HS-27A (cell line): ENCODE results near the gene MBOAT1.

Source experiments
- DNase-seq: peaks from one replicate; pipeline ENCODE4 v3.0.0-alpha.2; 2012; ENCODE audit warnings: low read depth, missing footprints

Gene MBOAT1

DNA sequence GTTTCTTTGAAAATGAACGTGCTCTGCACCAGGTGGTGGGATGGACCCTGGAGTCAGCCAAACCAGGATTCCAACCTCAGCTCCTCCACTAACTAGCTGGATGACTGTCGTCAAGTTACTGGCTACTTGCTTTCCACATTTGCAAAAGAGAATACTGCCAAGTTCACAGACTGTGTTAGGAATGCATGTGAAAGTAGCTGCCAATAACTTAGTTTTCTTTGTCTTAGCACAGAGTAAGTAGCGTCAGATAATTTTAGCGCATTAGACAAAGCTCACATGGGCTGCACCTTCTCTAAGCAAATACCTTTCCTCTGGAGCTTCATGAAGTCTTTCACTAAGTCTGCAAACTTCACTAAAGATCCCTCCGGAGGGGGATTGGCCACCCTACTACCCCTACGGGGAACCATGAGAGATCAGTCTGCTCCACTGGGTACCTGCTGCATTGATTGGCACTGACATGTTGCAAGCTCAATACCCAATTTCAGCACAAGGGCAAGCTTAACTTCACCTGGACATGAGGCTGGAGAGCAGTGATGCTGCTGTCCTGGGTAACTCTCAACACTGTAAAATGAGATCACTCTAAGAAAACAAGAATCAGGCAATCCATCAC lies 113.9 kb downstream of the MBOAT1 start:
- no peak for DNase-seq

DNA sequence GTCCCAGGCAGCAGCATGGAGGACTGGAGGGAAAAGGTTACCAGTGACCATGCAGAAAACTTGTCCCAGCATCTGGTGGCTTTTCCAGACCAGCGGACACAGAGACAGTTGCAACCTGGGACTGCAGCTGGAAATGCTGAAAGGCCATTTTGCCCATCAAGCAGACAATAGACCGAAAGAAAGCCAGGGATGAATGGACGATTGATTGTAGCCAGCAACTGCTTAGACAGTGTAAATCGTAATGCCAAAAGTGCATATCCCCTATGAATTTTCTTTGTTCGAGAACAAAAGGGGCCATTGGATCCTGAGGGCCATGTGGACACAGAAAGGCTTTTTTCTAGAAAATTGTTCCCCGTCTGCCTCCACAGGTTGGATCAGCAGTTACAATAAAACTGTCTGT lies 115.7 kb downstream of the MBOAT1 start:
- no peak for DNase-seq

DNA sequence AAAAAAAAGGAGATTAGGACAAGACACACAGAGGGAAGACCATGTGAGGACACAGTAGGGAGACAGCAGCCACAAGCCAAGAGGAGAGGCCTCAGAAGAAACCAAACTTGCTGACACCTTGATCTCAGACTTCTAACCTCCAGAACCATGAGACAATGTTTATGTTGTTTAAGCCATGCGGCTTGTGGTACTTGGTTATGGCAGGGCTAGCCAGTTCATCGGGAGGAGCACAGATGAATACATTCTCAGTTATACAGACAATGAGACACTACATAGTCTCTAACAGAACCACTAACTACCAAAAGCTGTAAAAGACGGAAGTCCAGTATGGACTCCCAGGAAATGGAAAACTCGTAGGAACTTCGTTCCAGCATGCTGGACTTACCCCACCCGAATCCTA lies 116.8 kb downstream of the MBOAT1 start:
- no peak for DNase-seq

DNA sequence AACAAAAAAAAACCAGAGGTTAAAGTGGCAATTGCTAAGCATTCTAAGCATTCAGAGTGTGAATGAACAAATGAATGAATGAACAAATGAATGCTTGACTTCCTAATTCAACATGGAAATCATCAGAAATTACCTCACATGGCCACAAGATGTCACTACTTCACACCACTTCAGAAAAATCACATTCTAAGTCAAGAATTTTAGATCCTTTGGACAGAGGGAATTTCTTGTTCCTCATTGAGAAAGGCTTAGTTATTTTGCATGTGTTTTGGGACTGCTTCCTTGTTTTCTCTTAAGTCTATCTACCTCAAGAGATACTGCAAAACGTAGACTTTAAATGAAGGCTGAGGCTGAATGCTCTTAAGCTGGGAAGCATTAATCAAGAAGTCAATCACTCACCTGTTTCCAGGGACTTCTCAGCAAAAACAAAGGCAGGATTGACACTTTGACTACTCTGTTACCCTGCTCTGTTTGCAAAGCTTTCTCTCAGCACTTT lies 120.2 kb downstream of the MBOAT1 start:
- peak; percentile 4 for DNase-seq

DNA sequence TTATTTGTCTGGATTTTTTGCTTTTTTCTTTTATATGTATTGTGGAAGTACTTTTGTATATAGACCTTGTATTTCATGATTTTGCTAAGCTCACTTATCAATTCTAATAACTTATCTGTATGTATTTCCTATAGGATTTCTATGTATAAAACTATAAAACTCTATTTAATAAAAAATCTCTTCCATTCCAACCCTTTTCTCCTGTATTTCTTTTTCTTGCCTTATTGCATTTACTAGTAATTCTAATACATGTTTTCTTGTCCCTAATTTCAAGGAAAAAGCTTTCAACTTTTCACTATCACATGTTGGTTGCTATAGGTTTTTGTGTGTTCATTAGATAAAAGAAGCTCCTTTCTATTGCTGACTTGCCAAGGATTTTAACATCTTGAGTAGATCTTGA lies 125.3 kb downstream of the MBOAT1 start:
- DNase-seq, result no peak

DNA sequence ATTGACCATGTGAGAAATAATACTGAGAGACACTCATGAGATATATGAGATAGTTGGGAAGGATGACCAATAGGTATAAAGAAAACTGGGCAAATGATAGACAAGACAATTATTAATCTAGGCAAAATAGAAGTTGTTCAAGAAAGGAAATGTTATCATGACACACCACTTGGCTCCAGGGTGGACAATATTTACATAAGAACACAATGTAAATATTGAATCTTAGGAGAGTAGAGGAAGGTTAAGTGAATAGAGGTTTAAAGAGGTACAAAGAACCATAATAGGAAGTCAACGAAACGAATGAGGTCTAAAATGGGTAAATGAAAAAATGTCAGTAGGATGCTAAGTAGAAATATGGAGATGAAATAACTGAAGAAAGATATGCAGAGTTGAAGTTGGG lies 126.5 kb downstream of the MBOAT1 start:
- DNase-seq, result no peak

DNA sequence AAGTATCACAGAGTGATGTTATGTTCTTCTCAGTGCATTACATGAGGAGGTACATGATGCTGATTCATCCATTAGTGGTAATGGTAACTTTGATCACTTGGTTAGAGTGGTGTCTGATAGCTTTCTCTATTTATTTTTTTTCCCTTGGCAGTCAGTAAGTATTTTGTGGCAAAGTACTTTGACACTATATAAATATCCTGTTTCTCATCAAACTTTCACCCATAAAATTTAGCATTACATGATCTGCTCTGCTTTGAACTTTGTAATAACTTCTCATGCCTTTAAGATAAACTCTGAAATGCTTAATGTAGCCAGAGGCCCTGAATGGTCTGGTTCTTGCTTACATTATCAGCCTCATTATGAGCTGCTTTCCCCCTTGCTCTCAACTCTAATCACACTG lies 127.9 kb downstream of the MBOAT1 start:
- DNase-seq, result no peak

DNA sequence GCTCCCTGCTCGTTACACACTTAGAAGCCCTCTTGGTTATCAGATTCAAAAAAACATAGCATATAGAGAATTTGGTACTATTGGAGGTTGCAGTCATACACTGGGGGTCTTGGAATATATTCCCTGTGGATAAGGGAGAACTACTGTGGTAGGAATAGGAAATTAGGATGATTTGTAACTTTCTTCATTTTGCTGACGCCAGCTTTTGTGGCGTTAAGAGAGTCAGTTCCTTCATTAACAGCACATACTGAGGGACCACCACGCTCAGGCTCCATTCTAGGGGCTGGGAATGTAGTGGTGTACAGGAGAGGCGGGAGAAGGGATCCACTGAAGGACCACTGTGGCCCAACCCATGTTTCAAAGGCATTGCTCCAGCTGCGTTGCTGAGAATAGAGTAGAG lies 140.3 kb downstream of the MBOAT1 start:
- DNase-seq, result no peak

DNA sequence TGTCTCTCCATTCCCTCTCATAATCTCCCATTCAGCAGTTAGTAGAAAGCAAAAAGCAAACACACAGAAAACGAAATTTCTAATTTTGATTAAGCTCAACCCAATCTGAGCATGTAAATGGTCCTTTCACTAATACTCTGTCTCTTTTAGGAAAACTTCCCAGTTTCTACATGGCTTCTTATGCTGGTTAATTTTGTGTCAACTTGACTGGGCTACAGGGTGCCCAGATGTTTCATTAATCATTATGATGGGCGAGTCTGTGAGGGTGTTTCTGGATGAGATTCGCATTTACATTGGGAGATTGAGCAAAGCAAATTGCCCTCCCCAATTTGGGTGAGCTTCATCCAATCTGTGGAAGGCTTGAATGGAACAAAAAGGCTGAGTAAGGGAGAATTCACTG lies 142.2 kb downstream of the MBOAT1 start:
- DNase-seq, result no peak

DNA sequence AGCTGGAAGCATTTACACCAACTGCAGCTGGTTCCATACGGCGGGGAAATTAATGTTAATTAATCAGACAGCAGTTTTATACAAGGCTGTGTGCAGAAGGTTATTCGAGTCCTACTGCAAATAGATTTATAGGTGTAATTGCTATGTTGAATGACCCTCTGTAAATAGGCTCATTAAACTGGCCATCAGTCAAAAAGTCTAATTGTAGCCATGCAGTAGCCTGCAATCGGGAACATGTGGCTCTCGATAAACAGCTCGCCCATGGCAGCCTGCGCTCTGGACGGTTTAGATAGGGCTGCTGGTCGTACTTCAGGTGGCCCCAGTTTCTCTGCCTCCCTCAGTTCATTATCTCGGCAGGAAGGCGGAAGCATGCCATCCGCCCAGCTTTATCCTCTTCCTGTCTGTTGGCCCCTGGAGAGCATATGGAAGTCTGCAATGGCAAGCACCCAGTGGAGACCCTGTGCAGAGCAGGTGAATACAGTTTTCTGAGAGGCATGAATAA lies 143.2 kb downstream of the MBOAT1 start:
- DNase-seq, result no peak

DNA sequence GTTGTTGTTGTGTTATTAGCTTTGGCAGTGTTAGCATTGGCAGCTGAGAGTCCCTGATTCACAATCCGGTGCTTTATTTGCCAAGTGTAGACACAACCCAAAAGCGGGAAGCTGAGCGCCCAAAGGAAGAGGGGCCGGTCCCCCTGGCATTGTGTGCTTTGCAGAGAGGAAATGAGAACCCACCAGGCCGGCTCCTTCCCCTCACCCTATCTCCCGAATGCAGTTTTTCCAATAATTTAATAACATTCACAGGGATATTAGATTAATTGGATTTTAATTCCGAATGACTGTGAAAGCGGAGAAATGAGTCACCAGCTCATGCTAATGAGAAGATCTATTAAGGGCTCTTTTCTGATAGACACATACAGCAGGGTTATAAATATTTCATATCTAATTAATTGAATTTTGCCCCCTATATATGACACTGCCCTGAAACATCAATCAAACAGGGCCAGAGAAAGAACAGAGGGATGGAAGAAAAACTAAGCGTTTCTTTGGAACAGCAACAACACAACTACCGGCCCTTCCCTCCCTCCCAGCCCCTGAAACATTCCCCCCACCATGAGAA lies 143.8 kb downstream of the MBOAT1 start:
- no peak for DNase-seq

DNA sequence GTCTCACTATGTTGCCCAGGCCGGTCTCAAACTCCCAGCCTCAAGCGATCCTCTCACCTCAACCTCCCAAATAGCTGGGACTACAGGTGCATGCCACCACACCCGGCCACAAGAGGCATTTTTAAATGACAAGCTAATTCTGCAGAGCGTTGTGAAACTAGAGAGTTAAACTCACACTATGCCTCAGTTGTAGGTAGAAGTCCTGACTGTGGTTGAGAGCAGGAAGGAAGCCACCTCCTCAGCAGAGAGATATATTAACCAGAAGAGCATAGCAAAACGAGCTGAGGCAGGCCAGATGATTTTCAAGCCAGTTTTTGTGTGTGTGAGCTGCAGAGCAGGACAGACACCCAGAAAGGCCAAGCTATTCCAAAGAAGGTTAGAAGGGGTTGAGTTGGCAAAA lies 150.3 kb downstream of the MBOAT1 start:
- no peak for DNase-seq

DNA sequence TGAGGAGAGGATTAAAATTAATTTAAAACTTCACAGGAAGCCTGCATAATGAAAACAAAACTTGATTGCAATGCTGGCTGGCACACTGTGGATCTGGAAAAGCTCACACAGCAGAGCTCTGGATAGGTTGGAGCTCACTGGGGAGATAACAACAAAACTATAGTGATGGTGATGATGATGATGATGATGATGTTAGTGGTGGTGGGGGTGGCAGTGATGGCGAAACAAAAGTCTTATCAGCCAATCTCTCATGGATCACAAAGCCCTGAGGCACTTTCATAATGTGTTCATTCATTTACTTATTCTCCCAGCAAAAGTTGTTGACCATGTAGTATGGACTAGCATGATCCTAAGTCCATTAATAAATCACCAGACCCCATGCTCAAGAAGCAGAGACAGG lies 152.0 kb downstream of the MBOAT1 start:
- DNase-seq, result no peak

DNA sequence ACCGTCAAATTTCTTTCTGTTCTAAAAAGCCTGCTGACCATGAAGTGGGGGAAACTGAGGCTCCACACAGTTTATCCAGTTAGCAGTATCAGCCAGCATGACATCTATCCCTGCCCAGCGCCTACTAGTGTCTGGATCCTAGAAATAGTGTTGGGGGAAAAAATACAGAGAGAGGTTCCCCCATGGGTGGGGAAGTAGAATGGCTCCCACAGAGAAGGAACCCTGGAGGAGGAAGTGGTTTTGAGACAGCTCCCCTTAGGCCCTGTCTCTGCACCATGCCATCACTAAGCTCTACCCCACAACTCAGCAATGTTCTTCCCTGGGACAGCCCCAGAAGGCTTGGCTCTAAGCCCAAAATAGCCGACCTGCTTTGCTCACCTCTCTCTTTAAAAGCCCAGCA lies 153.4 kb downstream of the MBOAT1 start:
- DNase-seq, result no peak

DNA sequence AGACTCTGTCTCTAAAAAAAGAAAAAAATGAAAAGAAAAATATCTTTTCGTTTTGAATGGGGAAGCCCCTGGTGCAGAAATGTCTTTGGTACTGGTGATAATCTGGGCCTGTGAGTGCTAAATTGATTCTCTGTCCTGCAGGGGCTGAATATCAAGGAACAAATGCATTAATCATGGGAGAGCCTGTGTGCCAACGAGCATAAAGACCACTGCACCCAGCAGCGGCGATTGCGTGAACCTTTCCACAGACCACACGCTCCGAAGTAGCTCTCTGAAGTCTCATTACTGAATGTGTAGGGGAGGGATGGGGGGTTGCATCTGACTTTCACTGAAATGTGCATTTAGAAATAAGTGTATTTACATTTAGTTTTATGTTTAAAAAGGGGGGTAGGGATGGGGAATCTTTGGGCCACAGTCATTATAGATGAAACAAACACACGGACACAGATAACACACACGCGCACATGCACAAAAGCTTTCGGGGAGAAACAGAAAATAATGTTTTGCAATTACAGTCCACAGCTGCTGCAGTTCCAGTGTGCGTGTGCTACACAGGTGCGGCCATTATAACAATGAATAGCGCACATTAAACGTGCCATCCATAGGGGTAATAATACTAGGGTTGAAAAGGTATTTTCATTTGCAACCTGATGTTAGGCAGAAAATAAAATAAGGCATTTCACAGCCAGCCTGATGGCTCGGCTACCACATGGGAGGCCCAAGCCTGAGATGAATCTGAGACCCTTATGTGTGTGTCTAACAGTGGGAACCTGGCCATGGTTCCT lies 154.0 kb downstream of the MBOAT1 start:
- no peak for DNase-seq

DNA sequence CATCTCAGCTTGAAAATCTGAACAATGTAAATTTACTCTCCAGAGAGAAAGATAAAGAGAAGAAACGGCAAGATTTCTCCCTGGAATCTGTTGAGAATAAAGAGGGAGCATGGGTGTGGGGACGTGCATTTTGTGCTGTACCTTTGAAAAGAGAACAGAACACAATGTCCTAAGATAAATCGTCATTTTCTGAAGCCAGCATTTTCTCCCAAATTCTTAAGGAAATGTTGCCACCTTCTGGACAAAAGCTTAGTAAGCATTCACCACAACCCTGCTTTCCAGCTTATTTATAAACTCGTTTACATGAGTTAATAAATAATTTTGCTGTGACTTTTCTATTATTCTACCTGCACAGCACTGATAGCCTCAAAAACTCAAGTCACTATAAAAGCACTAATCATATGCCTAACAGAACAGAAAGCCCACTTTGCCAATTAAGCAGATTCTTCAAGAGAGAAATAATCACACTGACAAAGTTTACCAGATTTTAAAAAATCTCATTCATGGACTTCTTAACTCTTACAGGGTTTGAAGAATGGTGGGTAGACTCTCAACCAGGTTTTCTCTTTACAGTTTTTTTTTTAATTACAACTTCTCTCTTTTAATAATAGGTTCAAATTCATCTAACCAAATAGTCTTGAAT lies 155.8 kb downstream of the MBOAT1 start:
- DNase-seq, result no peak

DNA sequence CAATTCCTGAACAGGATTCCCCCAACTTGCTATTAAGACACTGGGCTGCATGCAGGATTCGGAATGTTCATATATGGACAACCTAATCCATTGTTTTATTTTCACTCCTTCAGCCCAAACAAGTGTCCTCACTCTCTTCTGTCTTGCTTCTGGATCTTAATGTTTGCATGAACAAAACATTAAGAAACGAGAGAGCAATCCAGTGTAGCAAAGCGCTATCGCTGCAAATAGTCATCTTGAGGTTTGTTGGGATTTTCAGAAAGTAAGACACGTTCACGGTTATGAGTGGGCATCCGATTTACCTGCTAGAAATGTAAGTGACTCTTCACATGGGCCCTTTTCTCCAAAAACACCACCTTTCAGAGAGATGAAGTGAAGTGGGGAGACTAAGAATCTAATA lies 156.4 kb downstream of the MBOAT1 start:
- DNase-seq, result no peak
